ENCODE measurements around the gene ARSK. TPM values are rescaled to one million over a fixed set of nuclear protein-coding genes. Genes with fewer than 3 reads are reported as not detected.

Gene ARSK
- total RNA-seq, 1 donor from 2014 or later, result 8.2 TPM

GRCh38 chr5:95609711-95610110, 54.8 kb downstream of the ARSK start:
- no peak overlapping the region for H3K4me3 ChIP-seq (ENCODE audit: low read depth, low read length)
- DNase-seq (ENCODE audit: low read depth), result no peak
- no peak for TF ChIP-seq CTCF (IDR thresholded peaks at IDR 0.05; ENCODE audit: insufficient read depth, low read length, poor library complexity, severe bottlenecking)
- no peaks in the 10 kb centered on the region for H3K36me3 ChIP-seq (ENCODE audit: control insufficient read depth, insufficient read depth, low read length)
- no peaks in the 10 kb centered on the region for H3K27me3 ChIP-seq (ENCODE audit: control insufficient read depth, insufficient read depth, low read length)

GRCh38 chr5:95610546-95610945, 55.6 kb downstream of the ARSK start:
- H3K27me3 ChIP-seq (ENCODE audit: control insufficient read depth, insufficient read depth, low read length), result no peaks in the 10 kb centered on the region
- H3K4me3 ChIP-seq (ENCODE audit: low read depth, low read length), result no peak overlapping the region
- no peak for DNase-seq (ENCODE audit: low read depth)
- H3K36me3 ChIP-seq (ENCODE audit: control insufficient read depth, insufficient read depth, low read length), result no peaks in the 10 kb centered on the region
- TF ChIP-seq CTCF (IDR thresholded peaks at IDR 0.05; ENCODE audit: insufficient read depth, low read length, poor library complexity, severe bottlenecking), result no peak

GRCh38 chr5:95611396-95611795, 56.5 kb downstream of the ARSK start:
- no peak overlapping the region for H3K4me3 ChIP-seq (ENCODE audit: low read depth, low read length)
- no peaks in the 10 kb centered on the region for H3K36me3 ChIP-seq (ENCODE audit: control insufficient read depth, insufficient read depth, low read length)
- no peaks in the 10 kb centered on the region for H3K27me3 ChIP-seq (ENCODE audit: control insufficient read depth, insufficient read depth, low read length)
- no peak for DNase-seq (ENCODE audit: low read depth)
- TF ChIP-seq CTCF (IDR thresholded peaks at IDR 0.05; ENCODE audit: insufficient read depth, low read length, poor library complexity, severe bottlenecking), result no peak

GRCh38 chr5:95613514-95613913, 58.6 kb downstream of the ARSK start:
- DNase-seq (ENCODE audit: low read depth), result no peak

GRCh38 chr5:95615164-95615467, 60.2 kb downstream of the ARSK start:
- Histone ChIP-seq H3K27me3 (ENCODE audit: control insufficient read depth, insufficient read depth, low read length) (peaks cover 6% of the 10 kb centered on the region), H3K4me3 (ENCODE audit: low read depth, low read length) (no peak overlapping the region), H3K36me3 (ENCODE audit: control insufficient read depth, insufficient read depth, low read length) (no peaks in the 10 kb centered on the region)
- DNase-seq (ENCODE audit: low read depth), result no peak
- no peak for TF ChIP-seq CTCF (IDR thresholded peaks at IDR 0.05; ENCODE audit: insufficient read depth, low read length, poor library complexity, severe bottlenecking)

More at GRCh38 chr5:95613514-95613913, 58.6 kb downstream of the ARSK start:
- TF ChIP-seq CTCF (IDR thresholded peaks at IDR 0.05; ENCODE audit: insufficient read depth, low read length, poor library complexity, severe bottlenecking), result no peak
- H3K36me3 ChIP-seq (ENCODE audit: control insufficient read depth, insufficient read depth, low read length), result no peaks in the 10 kb centered on the region
- H3K27me3 ChIP-seq (ENCODE audit: control insufficient read depth, insufficient read depth, low read length), result no peaks in the 10 kb centered on the region
- no peak overlapping the region for H3K4me3 ChIP-seq (ENCODE audit: low read depth, low read length)

GRCh38 chr5:95617057-95617456, 62.2 kb downstream of the ARSK start:
- Histone ChIP-seq H3K36me3 (ENCODE audit: control insufficient read depth, insufficient read depth, low read length) (no peaks in the 10 kb centered on the region), H3K27me3 (ENCODE audit: control insufficient read depth, insufficient read depth, low read length) (peaks cover 17% of the 10 kb centered on the region), H3K4me3 (ENCODE audit: low read depth, low read length) (no peak overlapping the region)
- no peak for TF ChIP-seq CTCF (IDR thresholded peaks at IDR 0.05; ENCODE audit: insufficient read depth, low read length, poor library complexity, severe bottlenecking)
- DNase-seq (ENCODE audit: low read depth), result no peak

All from kidney epithelial cell (primary cell).